ENCODE results near the gene HCN3.
"Not testable (repeated sequence)": the region's sequence is repeated elsewhere in the genome, so short reads cannot be mapped to it uniquely, and the experiment has no call there.

HCN3 gene

DNA sequence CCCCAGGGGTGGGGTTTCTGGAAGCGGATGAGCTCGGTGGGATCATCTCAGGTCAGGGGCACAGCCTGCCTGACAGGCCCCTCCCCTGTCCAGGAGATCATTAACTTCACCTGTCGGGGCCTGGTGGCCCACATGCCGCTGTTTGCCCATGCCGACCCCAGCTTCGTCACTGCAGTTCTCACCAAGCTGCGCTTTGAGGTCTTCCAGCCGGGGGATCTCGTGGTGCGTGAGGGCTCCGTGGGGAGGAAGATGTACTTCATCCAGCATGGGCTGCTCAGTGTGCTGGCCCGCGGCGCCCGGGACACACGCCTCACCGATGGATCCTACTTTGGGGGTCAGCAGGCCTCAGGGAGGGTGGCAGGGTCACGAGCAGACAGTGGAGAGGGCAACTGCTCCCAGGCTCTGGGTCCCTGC, 8.4 kb downstream of the HCN3 start:
- no peak for DNase-seq

DNA sequence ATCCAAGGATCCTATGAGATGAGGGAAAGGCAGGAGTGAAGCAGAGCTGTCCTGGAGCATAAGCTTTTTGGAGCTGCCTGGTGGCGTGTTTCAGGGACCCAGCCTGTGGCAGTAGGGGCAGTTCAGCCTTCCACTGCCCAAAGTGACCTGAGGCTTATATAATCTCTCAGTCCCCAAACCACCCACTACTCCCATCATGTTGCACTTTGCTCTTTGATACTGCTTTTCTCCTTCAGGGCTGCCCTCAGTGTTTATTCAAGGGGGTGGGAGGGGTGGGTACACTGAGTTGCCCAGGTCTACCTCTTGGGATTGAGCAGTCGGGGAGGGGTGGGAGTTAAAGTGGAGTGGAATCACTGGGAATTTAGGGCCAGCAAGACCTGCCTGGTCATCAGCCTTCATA, 9.3 kb downstream of the HCN3 start:
- no peak for DNase-seq

DNA sequence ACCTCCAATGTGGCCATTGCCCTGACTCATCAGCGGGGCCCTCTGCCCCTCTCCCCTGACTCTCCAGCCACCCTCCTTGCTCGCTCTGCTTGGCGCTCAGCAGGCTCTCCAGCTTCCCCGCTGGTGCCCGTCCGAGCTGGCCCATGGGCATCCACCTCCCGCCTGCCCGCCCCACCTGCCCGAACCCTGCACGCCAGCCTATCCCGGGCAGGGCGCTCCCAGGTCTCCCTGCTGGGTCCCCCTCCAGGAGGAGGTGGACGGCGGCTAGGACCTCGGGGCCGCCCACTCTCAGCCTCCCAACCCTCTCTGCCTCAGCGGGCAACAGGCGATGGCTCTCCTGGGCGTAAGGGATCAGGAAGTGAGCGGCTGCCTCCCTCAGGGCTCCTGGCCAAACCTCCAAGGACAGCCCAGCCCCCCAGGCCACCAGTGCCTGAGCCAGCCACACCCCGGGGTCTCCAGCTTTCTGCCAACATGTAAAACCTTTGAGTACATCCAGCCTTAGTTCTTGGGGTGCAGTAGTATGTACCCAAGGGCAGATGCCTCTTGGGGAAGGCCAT, 10.8 kb downstream of the HCN3 start:
- DNase-seq: no peak

DNA sequence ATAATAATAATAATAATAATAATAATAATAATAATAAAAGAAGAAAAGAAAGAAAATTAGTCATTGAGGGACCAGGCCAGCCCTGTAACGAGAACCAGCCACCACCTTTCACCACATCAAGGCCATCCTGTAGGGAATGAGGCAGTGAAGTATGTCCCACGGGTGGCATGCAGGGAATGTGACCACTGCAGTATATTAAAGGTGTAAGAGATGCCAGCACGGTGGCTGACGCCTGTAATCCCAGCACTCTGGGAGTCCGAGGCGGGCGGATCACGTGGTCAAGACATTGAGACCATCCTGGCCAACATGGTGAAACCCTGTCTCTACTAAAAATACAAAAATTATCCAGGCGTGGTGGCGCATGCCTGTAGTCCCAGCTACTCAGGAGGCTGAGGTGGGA, 13.7 kb downstream of the HCN3 start:
- not testable (repeated sequence) for DNase-seq

DNA sequence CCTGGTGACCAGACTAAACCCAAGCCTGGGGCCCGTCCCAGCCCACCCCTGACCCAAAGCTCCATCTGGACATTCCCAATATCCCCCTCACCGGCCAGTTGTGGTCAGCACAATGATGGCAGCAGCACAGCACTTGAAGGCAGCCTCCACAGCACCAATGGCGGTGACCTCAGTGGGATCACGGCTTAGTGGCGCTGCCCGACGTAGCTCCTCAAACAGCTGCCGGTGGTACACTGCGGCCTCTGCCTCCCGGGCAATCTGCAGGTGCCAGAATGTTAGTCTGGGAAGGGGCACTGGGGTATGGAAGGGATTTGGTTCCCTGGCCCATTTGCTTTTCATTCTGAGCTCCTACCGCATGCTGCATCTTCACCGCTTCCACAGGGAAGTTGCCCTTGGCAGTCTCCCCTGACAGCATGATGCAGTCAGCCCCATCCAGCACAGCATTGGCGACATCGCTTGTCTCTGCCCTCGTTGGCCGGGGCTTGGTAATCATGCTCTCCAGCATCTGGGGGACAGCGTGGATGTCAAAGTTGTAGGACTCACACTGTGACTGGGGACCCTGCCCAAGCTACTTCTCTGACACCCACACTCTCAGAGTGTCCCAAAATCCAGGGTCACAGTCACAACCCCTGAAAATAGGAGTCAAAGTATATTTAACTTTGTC, 16.0 kb downstream of the HCN3 start:
- no peak for DNase-seq

DNA sequence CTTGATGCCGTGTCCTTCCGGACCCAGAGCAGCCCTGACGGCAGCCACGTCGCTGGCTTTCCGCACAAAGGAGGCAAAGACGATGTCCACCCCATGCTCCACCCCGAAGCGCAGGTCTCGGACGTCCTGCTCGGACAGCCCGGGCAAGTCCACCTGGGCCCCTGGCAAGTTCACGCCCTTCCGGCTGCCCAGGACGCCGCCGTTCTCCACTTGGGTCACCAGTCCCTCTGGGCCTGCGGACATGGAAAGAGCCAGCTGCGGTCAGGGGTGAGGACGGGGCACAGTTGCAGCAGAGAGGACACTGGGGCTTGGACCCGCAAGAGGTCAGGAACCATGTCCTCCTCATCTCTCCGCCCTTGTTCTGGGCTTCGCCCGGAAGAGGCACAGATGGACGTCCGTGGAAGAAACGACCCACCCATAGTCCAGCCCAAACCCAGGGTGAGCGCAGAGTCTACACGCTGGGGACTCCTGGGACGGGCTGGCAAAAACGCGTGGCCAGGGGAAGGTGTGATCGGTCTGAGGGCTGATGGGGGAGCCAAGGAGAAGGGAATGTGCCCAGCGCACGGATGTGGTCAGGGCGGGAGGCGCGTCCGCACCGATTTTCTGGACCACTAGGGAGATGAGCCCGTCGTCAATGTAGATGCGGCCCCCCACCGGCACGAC, 17.4 kb downstream of the HCN3 start:
- DNase-seq: no peak

GRCh38 chr1:155295183-155295941, 18.1 kb downstream of the HCN3 start:
- DNase-seq: no peak

DNA sequence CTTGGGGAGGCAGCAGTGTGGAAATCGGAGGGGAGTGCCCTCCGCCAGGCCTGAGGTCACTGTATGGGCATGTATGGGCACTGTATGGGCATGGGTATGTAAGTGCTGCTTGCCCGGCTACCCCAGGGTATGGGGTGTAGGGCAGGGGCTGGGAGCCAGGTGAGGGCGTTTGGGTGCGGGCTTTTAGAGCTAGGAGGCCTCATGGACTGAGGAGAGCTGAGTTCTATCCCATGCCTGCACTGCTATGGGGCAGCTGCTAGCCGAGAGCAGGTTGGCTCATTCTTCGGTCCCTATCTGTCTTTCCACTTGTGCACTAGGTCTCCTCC, 18.6 kb downstream of the HCN3 start:
- no peak for DNase-seq

DNA sequence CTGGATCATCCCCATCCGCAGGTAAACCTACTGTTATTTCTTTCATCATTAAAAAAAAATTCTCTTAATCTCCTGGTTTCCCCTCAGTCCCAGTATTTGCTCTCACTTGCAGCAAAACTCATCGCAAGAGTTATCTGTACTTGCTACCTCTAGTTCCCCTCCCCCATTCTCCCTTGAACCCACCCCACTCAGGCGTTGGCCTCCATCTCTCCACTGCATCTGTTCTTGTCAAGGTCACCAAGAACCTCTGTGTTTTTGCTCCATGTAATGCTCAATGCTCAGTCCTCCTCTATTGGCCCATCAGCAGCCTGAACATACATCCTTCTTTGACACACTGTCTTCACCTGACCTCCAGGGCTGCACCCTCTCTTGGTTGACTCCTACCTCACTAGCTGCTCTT, 19.4 kb downstream of the HCN3 start:
- no peak for DNase-seq

- DNase-seq: no peak
Measured at GRCh38 chr1:155297384-155297783, 20.1 kb downstream of the HCN3 start.

DNA sequence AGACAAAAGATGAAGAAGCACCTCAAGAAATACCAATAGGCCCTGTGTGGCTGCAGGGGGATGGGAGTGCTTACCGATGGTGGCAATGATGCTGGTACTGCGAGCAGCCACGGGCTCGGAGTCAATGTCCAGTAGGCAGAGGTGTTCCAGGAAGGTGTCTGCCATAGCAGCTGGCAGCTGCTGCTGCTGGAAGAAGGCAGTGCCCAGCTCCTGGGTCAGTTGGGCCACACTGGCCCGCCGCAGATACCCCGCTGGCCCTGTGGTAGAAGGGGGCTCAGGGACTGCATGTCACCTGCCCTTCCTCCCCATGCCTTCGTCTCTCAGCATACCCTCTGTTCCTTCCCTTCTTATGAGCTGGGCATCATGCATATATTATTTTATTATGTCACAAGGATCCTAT, 22.8 kb downstream of the HCN3 start:
- no peak for DNase-seq

GRCh38 chr1:155300553-155301329, 23.5 kb downstream of the HCN3 start:
- DNase-seq: no peak

DNA sequence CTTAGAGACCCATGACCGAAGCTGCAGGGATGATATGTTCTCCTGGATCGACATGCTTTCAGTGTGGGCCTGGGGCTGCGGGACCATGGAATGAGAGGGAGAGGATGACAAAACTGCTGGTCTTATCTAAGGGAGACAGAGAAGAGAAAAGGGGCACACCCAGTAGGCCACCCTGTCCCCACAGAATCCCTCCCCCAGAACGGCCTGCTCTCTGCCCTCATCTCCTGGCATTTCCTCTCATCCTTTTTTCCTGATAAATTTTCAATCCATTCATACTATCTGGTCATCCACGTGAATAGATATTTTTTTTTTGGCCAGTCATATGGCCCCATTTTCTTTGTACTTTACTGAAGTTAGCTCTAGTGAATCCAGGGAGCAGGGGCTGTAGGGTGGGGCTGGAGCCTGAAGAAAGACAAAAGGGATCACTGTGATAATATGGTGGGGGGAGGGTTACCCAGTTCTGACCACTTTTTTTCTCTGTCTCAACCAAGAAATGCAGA, 24.1 kb downstream of the HCN3 start, which contains the start of gene PKLR:
PKLR (minus strand) TSS at position 97 of the 500 bp plus-strand sequence; CDS start at position 54, 43 bp downstream.
- DNase-seq: no peak

DNA sequence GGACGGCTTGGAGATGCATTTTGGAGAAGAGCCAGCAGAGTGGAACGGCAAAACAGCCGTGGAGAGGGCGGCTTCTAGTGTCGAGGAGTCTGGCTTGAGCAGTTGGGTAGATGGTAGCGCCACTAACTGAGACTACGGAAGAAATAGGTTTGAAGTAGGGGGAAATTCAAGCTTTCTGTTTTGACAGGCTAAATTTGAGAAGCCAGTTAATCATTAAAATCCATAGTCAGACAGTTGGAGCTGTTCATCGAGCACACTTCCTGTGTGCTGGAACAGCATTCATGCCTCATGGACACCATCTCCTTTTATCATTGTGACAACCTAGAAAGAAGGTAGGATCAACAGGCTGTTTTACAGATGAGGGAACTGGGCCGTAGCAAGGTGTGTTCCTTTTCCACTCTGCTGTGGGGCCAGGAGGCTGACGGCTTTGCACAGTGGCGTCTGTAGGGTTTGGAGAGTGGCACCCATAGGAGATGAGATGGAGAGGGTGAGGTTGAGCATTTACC, 27.3 kb downstream of the HCN3 start:
- no peak for DNase-seq

DNA sequence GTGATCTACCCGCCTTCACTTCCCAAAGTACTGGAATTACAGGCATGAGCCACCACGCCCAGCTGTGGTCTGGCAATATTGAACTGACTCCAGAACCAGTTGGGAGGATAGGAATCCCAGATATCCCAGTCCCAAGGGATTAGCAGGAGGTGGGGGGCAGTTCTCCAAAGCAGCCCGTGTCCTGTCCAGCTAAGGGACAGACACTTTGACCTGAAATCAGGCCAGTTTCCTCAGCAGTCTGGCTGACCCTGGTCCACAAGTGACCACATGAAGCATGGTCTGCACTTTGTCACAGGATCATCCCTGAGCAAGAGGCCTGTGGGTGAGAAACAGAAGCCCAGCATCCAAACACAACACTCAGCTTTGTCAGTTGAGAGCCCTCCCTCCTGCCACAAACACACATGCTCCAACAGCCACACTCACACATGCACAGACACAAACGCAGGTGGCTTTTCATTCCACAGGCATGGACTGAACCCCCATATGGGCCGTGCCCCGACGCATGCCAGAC, 28.7 kb downstream of the HCN3 start:
- no peak for DNase-seq

GRCh38 chr1:155307247-155307740, 30.0 kb downstream of the HCN3 start:
- peak; percentile 39 for DNase-seq

GRCh38 chr1:155308493-155309422, 31.5 kb downstream of the HCN3 start, which contains the start of gene FDPS:
FDPS (plus strand) TSS chr1:155308866; CDS start chr1:155309790, 924 bp downstream.
- peak; percentile 99 for DNase-seq

DNA sequence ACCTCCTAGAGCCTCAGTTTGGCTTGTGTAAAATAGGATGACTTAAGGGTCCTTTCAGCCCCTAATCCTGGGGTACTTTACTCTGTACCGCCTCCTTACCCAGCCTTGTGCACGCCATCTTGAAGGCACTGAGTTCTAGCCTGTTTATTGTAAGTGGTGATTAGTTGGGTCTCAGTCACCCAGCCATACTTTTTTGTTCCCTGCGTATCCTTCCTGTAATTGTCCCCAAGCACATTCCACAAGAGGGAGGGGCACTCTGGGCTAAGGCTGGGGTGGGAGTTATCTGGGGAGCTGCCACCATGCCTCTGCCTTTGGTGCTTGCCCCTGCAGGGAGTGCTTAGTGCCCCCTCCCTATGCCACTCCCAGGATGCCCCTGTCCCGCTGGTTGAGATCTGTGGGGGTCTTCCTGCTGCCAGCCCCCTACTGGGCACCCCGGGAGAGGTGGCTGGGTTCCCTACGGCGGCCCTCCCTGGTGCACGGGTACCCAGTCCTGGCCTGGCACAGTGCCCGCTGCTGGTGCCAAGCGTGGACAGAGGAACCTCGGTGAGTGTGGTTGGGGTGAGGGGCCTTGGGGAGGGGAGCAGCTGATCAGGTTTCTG, 32.3 kb downstream of the HCN3 start:
- DNase-seq: no peak

GRCh38 chr1:155313261-155313660, 36.0 kb downstream of the HCN3 start:
- DNase-seq: no peak

DNA sequence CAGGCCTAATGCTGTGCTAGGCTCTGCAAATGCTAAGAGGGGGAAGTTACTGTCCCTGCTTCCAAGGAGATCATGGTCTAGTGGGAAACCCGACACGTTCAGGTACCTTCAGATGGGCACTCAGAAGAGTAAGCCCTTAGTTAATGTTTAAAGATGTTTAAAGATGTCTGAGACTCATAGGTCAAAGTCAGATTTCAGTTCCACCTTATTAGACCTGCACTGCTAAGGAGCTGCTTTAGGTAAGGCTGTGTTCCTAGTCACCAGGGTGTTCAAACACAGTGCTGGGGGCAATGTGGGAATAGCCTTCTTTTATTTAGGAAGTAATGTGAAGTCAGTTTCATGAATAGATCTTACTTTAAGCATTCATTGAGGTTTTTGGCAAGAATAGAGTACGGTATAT, 39.7 kb downstream of the HCN3 start:
- DNase-seq: no peak

Measured in CD4-positive, alpha-beta T cell treated with Interleukin-10 for 1 hour (primary cell).